ENCODE results near the gene TP73.

Gene TP73

GRCh38 chr1:3731583-3732433 lies 79.5 kb downstream of the TP73 start:
- DNase-seq: no peak

DNA sequence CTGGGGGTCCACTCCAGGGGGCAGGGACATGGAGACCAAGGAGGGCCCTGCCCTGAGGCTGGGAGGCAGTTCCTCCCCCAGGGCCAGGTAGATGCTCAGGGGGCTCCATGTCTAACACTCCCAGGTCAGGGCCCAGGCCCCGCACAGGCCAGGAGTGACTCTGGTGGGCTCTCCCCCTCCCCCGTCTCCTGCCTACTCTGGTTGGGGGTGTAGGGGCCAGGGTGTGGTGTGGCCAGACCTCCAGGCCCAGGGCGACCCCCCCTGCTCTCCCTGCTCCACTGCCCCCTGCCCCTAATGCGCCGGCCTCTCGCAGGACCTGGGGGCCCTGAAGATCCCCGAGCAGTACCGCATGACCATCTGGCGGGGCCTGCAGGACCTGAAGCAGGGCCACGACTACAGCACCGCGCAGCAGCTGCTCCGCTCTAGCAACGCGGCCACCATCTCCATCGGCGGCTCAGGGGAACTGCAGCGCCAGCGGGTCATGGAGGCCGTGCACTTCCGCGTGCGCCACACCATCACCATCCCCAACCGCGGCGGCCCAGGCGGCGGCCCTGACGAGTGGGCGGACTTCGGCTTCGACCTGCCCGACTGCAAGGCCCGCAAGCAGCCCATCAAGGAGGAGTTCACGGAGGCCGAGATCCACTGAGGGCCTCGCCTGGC lies 80.2 kb downstream of the TP73 start:
- DNase-seq: no peak

DNA sequence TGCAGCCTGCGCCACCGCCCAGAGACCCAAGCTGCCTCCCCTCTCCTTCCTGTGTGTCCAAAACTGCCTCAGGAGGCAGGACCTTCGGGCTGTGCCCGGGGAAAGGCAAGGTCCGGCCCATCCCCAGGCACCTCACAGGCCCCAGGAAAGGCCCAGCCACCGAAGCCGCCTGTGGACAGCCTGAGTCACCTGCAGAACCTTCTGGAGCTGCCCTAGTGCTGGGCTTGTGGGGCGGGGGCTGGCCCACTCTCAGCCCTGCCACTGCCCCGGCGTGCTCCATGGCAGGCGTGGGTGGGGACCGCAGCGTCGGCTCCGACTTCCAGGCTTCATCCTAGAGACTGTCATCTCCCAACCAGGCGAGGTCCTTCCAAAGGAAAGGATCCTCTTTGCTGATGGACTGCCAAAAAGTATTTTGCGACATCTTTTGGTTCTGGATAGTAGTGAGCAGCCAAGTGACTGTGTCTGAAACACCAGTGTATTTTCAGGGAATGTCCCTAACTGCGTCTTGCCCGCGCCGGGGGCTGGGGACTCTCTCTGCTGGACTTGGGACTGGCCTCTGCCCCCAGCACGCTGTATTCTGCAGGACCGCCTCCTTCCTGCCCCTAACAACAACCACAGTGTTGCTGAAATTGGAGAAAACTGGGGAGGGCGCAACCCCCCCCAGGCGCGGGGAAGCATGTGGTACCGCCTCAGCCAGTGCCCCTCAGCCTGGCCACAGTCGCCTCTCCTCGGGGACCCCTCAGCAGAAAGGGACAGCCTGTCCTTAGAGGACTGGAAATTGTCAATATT lies 81.0 kb downstream of the TP73 start:
- no peak for DNase-seq

DNA sequence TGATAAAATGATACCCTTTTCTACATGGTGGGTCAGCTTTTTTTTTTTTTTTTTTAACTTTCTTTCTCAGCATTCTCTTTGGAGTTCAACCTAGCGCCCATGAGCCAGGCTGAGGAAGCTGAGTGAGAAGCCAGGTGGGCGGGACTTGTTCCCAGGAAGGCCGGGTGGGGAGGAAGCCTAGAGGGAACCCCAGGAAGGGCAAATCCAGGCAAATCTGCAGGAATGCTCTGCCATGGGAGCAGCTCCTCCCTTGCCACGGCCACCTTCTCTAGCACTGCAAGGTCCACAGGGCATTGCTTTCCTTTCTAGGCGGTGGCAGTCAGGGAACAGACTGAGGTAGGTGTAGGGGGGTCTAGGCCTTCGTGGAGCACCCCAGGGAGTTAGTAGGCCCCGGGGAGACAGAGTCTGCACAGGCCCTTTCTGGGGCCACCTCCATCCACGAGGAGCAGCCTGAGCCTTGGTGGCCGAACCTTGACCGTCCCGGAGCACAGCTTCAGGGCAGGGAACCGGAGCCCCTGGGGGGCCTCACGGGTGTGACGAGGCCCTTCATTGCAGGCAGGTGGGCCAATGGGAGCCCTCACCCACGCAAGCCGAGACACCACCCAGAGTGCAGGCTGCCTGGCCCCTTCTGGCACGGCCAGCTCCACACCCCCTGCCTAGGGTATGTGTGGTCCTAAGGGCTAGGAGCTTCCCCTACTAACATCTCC lies 81.7 kb downstream of the TP73 start:
- no peak for DNase-seq

DNA sequence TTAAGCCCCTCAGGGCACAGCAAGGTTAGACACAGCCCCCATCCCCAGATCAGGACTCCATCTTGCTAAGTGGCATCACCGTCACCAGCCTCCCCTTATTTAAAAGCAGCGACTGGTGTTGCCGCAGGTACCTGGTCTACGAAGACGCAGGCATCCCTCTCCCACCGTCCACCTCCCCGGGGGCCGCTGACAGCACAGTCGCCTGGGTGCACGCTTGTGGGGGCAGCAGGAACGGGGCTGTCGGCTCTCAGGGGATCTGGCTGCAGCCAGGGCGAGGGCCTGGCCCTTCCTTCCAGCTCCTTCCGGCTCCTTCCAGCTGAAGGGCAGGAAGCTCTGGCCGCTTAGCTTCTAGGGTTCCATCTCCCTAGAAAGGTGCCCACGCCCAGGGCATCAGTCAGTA lies 82.3 kb downstream of the TP73 start:
- no peak for DNase-seq

- DNase-seq: no peak
Measured at GRCh38 chr1:3735027-3735681, 82.8 kb downstream of the TP73 start.

DNA sequence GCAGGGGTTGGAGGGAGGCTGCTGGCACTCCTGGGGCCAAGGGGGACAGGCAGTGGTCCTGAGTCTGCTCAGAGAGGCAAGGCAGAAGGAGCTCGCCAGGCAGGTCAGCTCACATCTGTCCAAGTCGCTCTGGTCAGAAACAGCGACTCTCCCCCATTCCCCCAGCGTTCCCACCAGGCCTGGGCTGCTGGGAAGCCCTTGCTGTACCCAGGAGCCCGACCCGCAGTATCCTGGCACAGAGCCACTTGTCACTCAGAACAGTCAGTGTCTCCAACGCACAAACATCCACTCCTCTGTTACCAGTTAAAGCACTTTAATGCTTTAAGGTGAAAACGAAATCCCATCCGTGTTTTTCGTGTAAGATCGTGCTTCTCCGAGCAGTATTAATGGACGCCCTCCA lies 83.4 kb downstream of the TP73 start:
- no peak for DNase-seq

- no peak for DNase-seq
Measured at GRCh38 chr1:3736131-3736561, 83.8 kb downstream of the TP73 start.

GRCh38 chr1:3736708-3737107 lies 84.4 kb downstream of the TP73 start:
- DNase-seq: no peak

GRCh38 chr1:3738943-3739342 lies 86.6 kb downstream of the TP73 start:
- DNase-seq: no peak

DNA sequence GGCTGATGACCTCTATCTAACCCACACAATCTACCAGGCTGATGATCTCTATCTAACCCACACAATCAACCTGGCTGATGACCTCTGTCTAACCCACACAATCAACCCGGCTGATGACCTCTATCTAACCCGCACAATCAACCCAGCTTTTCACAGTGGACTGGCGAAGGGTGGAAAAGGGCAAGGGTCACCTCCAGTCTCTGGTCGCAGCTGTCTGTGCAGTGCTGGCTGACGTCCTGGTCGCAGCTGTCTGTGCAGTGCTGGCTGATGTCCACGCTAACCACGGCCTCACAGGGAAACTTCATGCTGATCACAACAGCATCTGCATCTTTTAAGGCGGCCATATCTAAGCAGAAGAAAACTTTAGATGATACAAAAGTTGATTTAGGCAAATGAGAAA lies 87.7 kb downstream of the TP73 start:
- DNase-seq: no peak

- no peak for DNase-seq
Measured at GRCh38 chr1:3740752-3741151, 88.4 kb downstream of the TP73 start.

DNA sequence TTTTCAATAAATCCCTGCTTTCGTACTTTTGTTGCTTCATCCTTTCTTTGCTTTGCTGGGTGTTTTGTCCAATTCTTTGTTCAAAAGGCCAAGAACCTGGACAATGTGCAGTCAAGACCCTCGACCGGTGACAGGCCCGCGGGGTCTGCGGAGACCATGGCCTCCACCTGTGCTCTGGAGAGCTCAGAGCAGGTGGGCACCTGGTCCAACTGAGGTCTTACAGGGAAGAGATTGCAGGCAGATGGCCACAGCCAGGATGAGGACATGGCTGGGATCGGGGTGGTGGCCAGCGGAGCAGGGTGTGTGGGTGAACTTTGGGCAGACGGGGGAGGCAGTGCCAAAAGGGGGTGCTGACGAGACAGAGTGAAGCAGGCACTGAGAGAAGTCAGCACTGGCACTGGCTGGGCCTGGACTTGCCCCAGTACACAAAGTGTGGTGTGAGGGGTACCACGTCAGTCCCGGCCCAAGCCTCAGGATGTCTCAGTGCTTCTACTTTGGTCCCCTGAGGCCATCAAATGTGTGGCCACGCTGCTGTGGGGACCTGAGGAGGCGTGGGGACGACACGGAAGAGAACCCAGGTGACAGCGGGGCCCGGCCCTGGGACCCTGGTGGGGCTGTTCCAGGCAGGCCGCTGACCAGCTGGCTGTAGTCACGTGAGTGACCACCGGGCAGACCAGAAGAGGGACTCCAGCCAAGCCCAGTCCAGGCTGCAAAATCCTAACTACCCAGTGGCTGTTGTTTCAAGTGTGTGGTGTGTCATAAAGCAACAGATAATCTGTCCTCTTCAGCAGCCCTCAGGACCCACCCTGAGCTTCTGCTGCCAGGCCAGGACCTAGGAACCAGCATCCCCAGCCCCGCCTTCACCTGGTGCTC lies 89.5 kb downstream of the TP73 start:
- DNase-seq: no peak

DNA sequence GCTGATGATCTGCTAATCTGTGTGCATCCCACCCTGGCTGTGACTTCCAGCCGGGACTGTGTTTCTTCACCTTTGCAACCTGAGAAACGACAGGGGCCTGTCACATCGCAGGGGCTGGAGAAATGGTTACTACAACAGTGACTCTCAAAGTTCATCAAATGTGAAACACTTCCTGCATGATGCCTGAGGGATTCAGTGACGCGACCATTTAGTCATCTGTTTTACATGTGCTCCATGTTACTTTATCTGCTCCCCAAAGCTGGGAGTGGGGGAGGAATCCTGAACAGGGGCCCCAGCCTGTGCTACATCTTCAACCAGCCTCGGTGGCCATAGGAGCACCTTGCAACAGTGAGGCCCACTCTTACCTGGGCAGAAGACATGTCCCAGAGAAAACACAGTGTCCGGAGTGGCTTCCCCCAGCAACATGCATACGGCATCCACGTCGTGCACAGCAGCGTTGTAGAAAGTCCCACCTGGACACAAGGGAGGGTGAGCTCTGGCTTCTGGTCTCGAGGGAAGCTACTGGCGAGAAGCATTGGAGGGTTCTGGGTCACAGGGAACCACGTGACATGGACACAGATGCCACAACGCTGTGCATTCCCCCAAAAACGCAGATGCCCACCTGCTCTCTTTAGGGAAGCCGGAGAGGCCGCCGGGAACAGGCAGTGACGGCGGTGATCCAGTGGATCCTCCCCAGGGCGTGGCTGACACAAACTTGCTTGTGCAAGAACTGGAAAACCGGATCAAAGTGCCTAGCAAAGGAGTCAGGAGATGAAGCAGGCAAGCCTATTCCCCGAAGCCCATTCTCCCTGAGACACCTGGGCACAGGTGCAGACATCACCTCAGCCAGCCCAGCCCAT lies 90.4 kb downstream of the TP73 start:
- no peak for DNase-seq

GRCh38 chr1:3743421-3743820 lies 91.1 kb downstream of the TP73 start:
- no peak for DNase-seq

DNA sequence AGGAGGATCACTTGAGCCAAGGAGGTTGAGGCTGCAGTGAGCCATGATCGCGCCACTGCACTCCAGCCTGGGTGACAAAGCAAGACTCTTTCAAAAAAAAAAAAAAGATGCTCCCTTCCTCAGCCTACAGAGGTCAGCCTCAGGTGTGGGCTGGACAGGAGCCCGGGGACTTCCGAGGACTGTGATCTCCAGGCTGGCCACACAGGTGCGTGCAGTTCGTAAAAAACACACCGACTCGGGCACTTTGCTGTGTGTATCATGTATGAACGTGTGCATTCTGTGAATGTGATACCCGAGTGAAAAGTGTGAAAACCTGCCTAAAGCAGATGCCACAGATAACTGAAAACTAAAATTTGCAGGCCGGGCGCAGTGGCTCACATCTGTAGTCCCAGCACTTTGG lies 91.5 kb downstream of the TP73 start:
- DNase-seq: no peak

GRCh38 chr1:3744646-3745045 lies 92.3 kb downstream of the TP73 start:
- no peak for DNase-seq

- no peak for DNase-seq
Measured at GRCh38 chr1:3745071-3745470, 92.8 kb downstream of the TP73 start.

- DNase-seq: no peak
Measured at GRCh38 chr1:3745590-3746381, 93.5 kb downstream of the TP73 start.
